C4-2B (cell line): ENCODE data around the gene ZBTB20.

Experiments used
- H3K27ac ChIP-seq: fragments of 450-650 bp; 2 replicates; pipeline ENCODE4 v1.5.1; 2017
- CTCF ChIP-seq: fragments of 450-650 bp; conservative IDR thresholded peaks from 2 replicates; pipeline ENCODE4 v1.5.1; 2017; ENCODE audit warnings: mild to moderate bottlenecking
- ZFX ChIP-seq: fragments of 450-650 bp; IDR thresholded peaks from 2 replicates; pipeline ENCODE4 v1.6.1; 2017

ZBTB20 gene

GRCh38 chr3:114698146-114699105, 448.7 kb downstream of the ZBTB20 start:
- no peak for TF ChIP-seq ZFX
- no peak for TF ChIP-seq CTCF
- no peak overlapping the region for H3K27ac ChIP-seq

- TF ChIP-seq ZFX = no peak
- TF ChIP-seq CTCF = no peak
- no peak overlapping the region for H3K27ac ChIP-seq
These were observed 449.7 kb downstream of the ZBTB20 start for GRCh38 chr3:114697401-114697800.

GRCh38 chr3:114694251-114694650, 452.8 kb downstream of the ZBTB20 start:
- H3K27ac ChIP-seq = no peak overlapping the region
- TF ChIP-seq CTCF (no peak), ZFX (no peak)

GRCh38 chr3:114691871-114692270, 455.2 kb downstream of the ZBTB20 start:
- TF ChIP-seq ZFX (no peak), CTCF (no peak)
- H3K27ac ChIP-seq = no peak overlapping the region

- H3K27ac ChIP-seq = no peak overlapping the region
- no peak for TF ChIP-seq ZFX
- no peak for TF ChIP-seq CTCF
These were observed 456.2 kb downstream of the ZBTB20 start for GRCh38 chr3:114690911-114691310.

GRCh38 chr3:114687151-114687550, 459.9 kb downstream of the ZBTB20 start:
- TF ChIP-seq CTCF = no peak
- TF ChIP-seq ZFX = no peak
- H3K27ac ChIP-seq = no peak overlapping the region

- H3K27ac ChIP-seq = no peak overlapping the region
- TF ChIP-seq CTCF = no peak
These were observed 460.5 kb downstream of the ZBTB20 start for GRCh38 chr3:114686621-114687020.
